Amniotic stem cell (primary cell): ENCODE measurements around the gene SLC6A7.
A peak's percentile ranks its signal among the peaks of the same experiment; 100 is the strongest.

Experiments
- DNase-seq: peaks from one replicate; lab custom pipeline; 2025; lab: John Stamatoyannopoulos, UW

The SLC6A7 gene

DNA sequence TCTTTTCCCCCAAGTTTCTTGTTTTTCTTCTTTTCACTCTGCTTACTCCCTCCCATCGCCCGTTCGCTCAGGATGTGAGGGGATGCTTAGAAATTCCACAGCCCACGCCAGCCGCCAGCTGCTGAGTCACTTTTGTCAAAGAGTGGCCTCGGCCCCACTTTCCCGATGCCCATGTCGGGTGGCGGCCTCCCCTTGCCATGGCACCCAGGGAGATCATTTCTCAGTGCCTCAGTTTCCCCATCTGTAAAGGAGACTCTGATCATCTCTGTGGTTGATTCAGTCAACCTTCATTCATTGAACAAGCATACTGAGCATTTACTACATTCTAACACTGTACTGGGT, 33.9 kb upstream of the SLC6A7 start:
- no peak for DNase-seq

DNA sequence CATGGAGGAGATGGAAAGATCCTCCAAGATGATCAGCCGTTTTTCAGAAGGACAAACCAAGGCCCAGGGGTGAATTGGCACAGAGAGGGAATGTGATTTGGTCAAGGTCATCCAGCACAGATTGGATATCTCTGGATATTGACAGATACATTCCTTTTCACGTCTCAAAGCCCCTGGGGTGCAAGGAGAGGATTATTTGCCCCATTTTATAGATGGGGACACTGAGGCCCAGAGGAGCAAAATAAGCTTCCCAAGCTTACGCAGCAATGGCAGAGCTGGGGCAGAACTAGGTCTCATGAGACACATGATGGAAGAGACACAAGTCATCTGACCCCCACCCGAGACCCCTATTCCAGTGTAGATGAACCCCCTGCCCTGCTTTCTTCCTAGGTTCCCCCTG, 33.3 kb upstream of the SLC6A7 start:
- no peak for DNase-seq

DNA sequence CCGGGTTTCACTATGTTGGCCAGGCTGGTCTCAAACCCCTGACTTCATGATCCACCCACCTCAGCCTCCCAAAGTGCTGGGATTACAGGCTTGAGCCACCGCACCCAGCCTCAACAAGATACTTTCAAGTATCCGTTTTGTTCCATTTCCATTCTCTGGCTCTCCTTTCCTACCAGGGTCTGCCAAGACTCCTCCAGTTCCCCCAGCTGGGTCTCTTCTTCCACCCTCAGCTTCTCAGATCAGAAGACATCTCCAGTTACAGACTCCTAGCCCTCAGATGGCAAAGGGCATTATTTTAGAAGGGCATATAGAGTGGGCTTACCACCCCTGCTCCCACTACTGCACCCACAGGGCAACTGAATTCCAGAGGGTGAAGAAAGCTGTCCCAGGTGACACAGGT, 32.7 kb upstream of the SLC6A7 start:
- no peak for DNase-seq

DNA sequence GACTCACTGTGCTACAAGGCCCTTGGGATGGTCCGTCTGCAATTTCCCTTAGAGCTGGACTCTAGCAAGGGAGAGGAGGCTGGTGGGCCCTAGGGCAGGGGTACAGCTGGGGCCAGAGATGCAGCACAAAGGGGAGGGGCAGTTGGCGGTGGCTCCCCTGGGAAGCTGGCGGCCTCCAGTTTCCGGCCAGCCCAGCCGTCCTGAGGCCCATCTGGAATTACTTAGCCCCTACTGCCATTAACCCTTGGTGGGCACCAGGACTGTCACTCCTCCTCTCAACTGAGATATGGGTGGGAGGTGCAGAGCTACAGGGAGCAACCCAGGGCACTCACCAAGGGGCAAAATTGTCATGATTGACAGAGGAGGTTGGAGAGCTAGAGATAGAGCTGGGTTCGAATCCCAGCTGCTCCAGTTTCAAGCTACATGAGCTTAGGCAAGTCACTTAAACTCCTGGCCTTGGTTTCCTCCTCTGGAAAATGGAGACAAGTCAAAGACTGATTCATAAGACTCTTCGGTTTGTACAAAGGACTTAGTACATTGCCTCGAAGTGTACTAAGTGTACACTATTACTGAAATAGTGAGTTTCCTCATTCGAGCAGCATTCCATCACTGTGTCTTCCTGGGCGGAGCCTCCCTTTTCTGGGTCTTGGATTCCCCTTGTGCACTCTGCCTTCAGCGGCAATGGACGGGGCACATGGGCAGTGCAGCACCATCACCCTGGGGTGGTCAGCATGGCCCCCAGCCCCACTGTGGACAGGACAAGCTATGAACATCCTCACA, 31.5 kb upstream of the SLC6A7 start:
- DNase-seq, result no peak

DNA sequence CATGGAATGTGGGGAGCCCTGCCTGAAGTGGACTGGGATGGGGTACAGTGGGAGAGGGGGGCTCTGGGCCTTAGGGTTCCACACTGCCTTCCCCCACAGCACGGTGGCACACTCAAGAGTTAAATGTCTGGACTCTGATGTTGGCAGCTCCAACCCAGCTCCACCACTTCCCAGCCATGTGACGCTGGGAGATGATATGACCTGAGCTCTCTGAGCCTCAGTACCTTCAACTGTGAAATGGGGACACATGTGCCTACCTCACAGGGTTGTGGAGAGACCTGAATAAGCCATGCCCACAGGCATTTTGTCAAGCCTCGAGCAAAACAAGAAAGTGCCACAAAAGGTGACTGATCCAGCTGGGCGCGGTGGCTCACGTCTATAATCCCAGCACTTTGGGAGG, 30.8 kb upstream of the SLC6A7 start:
- DNase-seq, result no peak

DNA sequence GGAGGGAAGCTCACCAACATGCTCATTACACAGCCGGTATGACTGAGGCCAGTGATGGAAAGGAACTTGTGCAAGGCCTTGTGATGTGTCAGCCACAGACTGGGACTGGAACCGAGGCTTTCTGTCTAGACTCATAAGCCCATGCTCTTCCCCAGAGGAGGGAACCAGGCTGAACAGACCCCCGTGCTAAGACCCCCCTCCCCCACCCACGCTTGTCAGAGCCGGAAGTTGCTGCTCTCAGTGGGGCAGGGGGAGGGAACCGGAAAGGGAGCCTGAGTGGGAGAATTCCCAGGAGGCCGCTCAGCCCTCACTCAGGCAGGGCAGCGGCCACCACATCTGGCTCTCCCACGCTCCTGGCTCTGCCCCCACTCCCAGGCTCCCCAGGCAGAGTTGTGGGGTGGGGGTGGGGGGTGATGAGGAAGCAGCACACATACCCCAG, 30.1 kb upstream of the SLC6A7 start:
- DNase-seq, result no peak

DNA sequence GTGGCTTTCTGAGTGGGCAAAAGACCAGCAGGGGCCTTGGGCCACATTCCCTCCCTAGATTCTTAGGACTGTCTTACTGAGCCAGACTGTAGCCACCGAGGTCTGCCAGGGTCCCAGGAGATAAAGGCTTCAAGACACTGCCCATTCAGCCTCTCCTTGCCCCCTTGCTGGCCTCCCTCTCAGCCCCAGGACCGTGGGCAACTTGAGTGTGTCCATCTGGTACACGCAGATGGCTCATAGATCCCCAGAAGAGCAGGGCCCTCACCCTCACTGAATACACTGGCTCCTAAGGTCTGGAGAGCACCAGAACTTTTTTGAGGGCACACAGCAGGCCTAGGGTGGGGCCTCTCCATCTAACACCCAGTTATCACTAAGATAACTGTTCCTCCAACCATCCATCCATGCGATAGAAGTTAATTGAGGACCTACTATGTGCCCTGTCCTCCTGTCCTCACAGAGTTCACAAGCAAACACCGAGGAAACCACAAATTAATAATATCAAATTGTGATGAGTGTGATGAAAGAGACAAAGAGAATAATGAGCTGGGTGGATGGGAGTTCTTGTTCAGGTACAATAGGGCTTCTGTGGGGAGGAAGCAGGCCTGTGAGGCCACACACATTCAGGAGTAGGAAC, 29.3 kb upstream of the SLC6A7 start:
- no peak for DNase-seq

DNA sequence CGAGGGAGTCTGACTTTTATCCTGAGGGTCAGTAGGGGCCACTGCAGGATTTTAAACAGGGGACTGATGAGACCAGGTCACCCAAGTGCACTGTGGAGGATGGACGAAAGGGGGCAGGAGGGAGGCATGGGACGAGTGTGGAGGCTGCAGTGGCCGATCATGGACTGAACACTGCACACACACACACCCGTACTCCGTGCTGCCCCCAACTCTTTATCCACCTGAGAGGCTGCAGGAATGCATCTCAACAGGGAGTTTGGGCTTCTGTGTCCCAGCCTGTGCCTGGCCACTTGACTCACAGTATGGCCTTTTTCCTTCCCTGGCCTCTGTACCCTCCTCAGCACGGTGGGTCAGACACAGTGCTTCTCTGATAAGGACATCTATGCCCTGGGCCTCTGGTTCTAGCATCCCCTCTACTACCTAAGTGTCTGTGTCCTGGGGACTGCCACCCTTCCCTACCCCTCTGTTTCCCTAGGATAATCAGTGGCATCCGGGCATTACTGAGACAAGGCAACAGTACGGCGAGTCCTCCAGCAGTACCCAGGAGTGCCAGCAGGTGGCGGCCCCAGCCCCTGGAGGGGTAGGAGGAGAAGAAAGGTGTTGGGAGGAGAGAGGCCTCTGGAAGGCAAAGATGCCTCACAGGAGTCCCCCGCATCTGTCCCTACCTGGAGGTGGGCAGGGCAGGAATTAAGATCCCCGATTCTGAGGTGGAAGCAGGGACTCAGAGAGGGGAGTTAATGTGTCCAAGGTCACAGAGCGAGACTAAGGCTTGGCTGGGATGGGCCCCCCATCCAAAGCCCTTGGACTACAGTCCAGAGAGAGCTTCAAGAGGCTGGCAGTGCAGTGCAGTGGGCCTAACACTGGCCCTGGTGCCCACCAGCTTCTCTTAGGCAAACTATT, 28.4 kb upstream of the SLC6A7 start:
- DNase-seq, result peak; percentile 45

DNA sequence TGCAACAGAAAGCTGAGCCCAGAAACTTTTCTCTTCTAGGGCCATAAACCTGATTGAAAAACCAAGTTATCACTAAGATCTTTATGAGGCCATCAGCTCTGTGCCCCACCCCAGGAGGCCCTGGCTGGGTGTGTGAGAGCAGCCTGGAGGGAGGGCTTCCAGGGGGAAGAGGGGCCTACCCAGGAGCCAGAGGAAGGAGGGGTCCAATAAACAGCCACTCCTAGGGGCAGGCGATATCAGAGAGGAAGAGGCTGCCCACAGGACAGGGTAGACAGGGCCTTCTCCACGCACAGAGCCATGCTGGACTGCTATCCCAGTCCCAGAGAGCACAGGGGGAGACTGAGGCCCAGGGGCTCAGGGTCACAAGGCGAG, 27.7 kb upstream of the SLC6A7 start:
- DNase-seq, result no peak

DNA sequence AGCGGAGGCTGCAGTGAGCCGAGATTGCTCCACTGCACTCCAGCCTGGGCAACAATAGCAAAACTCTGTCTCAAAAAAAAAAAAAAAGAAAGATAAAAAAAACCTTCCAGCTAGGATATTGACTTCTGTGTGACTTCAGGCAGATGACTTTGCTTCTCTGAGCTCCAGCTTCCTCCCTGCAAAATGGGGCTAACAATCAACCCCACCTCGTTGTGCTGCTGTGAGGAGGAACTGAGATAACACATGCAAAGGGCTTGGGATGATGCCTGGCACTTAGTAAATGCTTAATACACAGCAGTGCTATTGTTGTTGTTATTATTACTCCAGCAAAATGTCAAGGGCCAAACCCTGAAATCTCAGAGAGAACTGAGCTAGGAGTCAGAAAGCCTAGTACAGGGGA, 26.8 kb upstream of the SLC6A7 start:
- DNase-seq, result no peak

DNA sequence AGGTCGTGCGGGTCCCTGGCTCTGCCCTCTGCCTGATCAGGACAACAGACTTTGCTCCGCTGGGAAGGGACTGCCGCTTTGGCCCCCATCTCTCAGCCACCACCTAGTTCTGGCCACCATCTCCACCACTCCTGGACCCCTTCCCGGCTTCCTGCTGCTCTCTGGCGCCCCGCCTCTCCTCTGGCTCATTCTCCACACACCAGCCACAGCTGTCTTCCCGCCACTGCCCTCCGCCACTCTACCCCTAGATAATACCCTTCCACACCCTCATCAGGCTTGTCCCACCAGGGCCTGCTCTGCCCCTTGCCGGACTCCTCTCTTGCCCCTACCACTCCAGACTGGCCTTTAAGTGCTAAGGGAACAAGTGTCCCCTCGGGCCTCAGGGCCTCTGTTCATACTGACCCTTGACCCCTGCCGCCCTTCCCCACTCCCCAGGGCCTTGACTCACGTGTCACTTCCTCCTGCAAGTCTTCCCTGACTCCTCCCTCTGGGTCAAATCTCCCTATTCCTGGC, 26.3 kb upstream of the SLC6A7 start:
- no peak for DNase-seq

DNA sequence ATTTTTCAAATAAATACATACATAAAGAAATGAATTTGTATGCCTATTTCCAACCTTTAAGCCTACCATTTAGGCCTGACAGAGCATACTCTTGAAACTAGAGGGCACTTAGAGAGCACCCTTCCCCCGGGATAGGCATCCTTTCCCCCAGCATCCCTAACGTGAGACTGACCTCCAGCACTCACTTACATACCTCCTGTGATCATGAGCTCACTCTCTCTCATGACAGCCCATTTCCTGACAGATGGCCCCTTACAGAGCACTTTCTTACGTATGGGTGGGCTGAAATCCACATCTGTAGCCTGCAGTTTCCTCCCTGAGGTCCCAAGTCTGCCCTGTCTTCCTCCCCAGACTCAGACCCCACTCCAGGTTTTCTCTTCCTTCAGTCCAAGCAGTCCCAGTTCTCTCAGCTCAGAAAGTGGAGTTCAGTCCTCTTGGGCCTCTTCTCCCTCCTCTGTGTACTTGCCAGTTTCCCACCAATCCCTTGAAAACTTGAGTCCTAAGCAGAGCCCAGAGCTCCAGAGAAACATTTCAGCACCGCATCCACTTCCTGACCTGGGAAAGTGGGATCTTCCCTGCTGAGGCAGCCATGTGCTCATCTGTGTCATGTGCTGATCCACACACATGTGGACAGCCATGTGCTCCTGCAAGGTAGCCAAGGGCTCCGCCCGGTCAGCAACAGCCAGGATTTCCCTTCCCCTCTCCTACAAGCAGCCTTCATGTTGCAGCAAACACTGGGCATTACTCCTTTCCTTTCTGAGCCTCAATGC, 25.5 kb upstream of the SLC6A7 start:
- no peak for DNase-seq

DNA sequence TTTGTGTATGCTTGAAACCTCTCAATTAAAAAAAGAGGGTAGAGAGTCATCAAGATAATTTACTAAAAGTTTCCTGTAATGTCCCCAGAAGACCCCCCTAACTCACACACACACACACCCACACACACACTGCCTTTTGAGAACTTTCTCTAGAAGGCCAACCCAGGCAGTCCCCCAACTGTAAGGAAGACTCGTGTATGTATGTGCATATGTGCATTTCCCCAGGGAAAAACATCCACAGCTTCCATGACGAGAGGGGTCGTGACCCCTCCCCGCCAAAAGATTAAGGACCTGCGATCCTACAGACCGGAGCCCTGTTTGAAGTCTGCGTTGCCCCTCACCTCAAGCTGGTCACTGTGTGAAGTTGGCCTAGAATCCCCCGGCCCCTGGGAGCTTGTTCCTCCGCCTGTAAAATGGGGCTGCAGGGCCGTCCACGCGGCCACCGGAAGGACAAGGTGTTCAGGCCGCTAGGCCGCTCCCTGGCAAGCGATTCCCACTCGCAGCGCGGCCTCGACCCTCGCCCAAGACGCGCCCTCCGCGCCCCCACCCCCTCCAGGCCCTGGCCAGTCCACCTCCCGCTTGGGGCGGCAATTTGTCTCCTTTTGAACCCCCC, 23.7 kb upstream of the SLC6A7 start:
- no peak for DNase-seq

DNA sequence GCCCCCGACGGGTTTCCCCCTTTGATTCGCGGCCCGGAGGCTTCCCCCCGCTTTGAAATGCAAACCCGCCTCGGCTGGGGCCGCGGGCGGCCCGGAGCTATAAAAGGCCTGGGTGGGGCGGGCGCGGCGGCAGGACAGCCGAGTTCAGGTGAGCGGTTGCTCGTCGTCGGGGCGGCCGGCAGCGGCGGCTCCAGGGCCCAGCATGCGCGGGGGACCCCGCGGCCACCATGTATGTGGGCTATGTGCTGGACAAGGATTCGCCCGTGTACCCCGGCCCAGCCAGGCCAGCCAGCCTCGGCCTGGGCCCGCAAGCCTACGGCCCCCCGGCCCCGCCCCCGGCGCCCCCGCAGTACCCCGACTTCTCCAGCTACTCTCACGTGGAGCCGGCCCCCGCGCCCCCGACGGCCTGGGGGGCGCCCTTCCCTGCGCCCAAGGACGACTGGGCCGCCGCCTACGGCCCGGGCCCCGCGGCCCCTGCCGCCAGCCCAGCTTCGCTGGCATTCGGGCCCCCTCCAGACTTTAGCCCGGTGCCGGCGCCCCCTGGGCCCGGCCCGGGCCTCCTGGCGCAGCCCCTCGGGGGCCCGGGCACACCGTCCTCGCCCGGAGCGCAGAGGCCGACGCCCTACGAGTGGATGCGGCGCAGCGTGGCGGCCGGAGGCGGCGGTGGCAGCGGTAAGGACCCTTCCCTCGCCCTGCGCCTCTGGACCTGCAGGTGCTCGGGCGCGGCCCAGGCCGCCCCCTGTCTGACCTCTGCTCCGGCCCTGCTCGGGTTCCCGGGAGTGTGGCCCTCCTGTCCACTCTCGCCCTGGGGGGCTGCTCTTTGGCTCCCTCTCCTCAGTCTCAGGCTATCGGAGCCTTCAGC, 23.0 kb upstream of the SLC6A7 start, which contains the start of gene CDX1:
Gene CDX1, plus strand, starts transcription at position 129 of the 862 bp plus-strand sequence. Its CDS starts 99 bp downstream, at position 228.
- no peak for DNase-seq

DNA sequence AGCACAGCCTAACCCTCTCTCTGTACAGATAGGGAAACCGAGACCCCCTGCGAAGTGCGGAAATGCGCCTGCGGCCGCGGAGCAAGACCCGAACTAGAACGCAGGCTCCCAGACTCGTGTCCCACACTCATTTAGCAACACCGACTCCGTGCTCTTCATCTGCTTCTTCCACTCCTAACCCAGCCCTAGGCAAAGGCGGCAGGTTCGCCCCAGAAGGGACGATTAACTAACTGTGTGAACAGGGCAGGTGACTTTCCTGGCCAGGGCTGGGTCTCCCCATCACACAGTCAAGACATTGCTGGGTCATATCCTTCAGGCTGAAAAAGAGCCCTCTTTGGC, 22.4 kb upstream of the SLC6A7 start:
- DNase-seq, result no peak

DNA sequence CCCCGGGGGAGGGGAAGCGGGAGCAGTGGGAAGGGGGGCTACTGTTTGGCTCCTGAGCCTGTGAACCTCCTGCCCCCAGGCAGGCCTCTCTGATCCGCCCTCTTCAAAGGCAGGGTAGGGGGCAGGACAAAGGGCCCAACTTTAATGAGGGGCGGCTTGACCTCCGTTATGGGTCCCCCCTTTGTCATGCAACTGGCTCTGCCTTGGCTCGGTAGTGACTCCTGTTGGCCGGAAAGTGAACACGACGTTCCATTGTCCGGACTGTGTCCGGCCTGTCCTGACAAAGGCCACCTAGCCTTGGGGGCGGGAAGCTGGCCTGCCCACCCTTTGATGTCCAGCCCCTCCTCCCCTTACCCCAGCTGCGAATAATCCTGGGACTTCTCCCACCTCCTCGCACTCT, 22.0 kb upstream of the SLC6A7 start:
- DNase-seq, result no peak

DNA sequence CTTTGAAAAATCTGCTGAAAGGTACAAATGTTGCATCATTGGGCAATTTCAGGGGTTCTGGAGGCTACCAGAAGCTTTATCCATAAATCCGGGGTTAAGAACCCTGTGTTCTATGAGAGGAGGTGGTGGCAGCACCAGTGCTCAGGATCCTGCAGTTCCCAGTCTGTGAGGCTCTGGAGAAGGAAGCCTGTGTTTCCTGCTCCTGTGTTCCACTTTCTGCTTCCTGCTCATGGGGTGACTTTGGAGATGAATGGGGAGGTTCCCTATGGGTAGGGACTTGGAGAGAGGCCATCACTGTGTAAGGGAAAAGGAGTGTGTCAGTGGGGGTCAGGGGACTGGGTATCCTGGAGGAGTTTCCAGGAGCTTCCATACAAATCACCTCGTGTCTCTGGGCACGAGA, 21.0 kb upstream of the SLC6A7 start:
- DNase-seq, result no peak

DNA sequence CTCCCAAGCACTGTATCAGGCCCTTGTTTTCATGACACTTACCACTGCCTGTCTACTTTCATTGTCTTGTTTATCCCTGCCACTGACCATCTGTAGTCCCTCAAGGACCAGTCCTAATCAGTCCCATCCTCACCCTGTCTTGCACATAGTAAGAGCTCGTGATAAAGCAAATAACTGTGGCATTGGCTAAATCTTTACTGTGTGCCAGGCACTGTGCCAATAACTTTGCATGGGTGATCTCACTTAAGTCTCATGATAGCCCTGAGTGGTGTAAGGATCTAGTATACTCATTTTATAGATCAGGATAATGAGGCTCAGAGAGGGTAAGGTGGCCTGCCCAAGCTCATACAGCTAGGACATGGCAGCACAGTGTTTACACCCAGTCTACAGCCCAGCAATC, 17.7 kb upstream of the SLC6A7 start:
- DNase-seq, result no peak

DNA sequence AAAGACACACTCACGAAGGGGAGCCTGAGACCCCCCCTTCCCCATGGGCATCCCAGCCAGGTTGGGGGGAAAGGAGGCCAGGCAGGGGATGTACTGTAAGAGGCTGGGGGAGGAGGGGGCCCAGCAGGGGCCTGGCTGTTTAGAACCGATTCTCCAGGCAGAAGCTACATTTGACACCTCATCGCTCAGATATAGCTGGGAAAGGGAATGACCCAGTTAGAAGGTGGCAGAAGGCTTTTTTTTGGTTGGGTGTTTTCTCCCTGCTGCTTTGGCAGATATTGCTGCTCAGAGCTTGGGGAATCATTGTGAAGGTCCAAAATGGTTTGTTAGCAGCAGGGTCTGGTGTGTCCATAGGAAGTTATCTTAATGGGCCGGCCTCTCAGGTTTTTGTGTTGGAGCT, 17.3 kb upstream of the SLC6A7 start:
- no peak for DNase-seq

DNA sequence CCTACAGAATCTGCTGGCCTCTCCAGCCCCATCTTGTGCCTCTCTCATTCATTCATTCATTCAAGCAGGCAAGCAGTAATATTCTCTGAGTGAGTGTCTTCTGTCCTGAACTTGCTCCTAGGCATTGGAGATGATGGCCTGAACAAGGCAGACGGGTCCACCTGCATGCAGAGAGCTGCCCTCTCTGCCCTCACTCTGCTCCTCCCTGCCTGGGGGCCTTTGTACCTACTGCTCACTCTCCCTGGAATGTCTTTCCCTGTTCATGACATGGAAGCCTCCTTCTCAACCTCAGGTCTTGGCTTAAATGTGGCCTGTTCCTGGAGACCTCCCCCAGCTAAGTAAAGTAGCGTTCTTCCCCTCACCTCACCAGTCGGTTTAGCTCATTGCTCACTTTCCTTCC, 16.7 kb upstream of the SLC6A7 start:
- DNase-seq, result no peak

DNA sequence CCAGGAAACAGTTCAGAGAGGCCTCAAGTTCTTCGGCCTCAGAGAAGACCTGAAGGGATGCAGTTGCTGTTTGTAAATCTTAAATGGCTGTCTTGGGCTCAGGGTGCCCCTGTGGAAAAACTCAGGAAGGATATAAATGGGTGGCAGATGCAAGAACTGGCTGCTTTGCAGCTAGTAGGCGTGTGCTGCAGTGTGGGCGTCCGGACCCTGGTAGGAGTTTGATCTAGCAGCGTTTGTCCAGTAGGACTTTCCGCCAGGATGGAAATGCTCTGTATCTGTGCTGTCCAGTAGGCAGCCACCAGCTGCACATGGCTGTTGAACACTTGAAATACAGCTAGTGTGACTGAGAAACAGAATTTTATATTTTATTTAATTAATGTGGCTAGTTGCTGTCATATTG, 15.6 kb upstream of the SLC6A7 start:
- no peak for DNase-seq
